Pancreas (tissue), 10 donors: ENCODE data around the gene ERAP2. TPM values are rescaled to one million over a fixed set of nuclear protein-coding genes. Genes with fewer than 3 reads are reported as not detected.

ENCODE experiments used
- ATAC-seq, 4 donors: fragments of 200-7000 bp; cut with Tn5 transposase; one replicate each; pipeline versions ENCODE4 v1.8.0 to v1.9.1; 2020; ENCODE audit warnings: mild to moderate bottlenecking in 4 of 4, moderate library complexity in 4 of 4
- DNase-seq, 6 donors: peaks; one replicate each; pipeline ENCODE4 v3.0.0-alpha.2; 2020
- FAIRE-seq: peaks from 2 replicates; lab custom pipeline; 2012; peaks lifted over from hg19 to GRCh38; lab: Jason Lieb, UNC
- H3K27ac ChIP-seq, 4 donors: fragments of 200-600 bp; sonication (generic); 1 replicate in 3 of 4; 2 replicates in 1 of 4; pipeline versions ENCODE4 v1.5.0 to v1.8.0; 2020
- H3K27me3 ChIP-seq, 4 donors: fragments of 200-600 bp; one replicate each; pipeline ENCODE4 v1.8.0; 2021
- H3K36me3 ChIP-seq, 3 donors: fragments of 200-600 bp; sonication (generic) in 1 of 3; one replicate each; pipeline versions ENCODE4 v1.5.0 to v1.8.0; 2020 to 2021
- H3K4me1 ChIP-seq, 3 donors: fragments of 200-600 bp; one replicate each; pipeline ENCODE4 v1.8.0; 2021
- H3K4me3 ChIP-seq, 4 donors: fragments of 200-600 bp; sonication (generic) in 2 of 4; one replicate each; pipeline versions ENCODE4 v1.5.0 to v1.8.0; 2020 to 2021
- H3K9me3 ChIP-seq, 4 donors: fragments of 200-600 bp; one replicate each; pipeline ENCODE4 v1.8.0; 2021
- WGBS, 2 donors: extraction: QIAGEN DNeasy Blood & Tissue Kit; methylation state at CpG; one replicate each; pipeline ENCODE4 v1.1.7; 2013; 5-methylcytosine and 5-hydroxymethylcytosine counted together
- intact Hi-C, 3 donors: fragments of 100-400 bp; cut with DNase I; formaldehyde crosslinking; loops; one replicate each; pipeline versions ENCODE4 v1.11.1 to v1.14.2; 2022
- polyA plus RNA-seq, 2 donors: library from polyadenylated mRNA; stranded (reverse); fragments of 200-250 nt; gene quantifications; one replicate each; pipeline ENCODE4 v1.2.3, GENCODE V29; 2013
- total RNA-seq, 6 donors: library from RNA; stranded (reverse); fragmentation: NEBNext Ultra II Directional in 4 of 6; extraction: Animal tissue kit (Norgen Biotek cat#: 25700) in 4 of 6; gene quantifications; one replicate each; pipeline versions ENCODE4 v1.2.1 to v1.2.4, GENCODE V29; 2021 to 2023
- TF ChIP-seq, protein P1 (sequence below), 4 donors: fragments of 200-600 bp; sonication (generic) in 3 of 4; IDR thresholded peaks; one replicate each; pipeline versions ENCODE4 v1.5.0 to v1.8.0; 2021; ENCODE audit warnings: antibody characterized with exemption in 4 of 4
- donor health status: healthy with polysubstance abuse.
- donor health status: DM: no; HTN: no; CAD: no; lungs with moderate emphysema.
- donor health status: DM: no; HTN: no; CAD: no.
- donor health status: control.
- donor health status: control.
- donor health status: Bipolar disorder and iron deficiency.
- donor health status: DM: yes; HTN: yes; CAD: no.
- donor health status: DM: no; HTN: no; CAD: no.
- donor health status: DM: no; HTN: no; CAD: no.
- donor health status: DM: yes; HTN: yes; CAD: no.

ERAP2 gene
- total and polyA plus RNA-seq, 8 donors, result 0.22 to 9.3 (median 1.4) TPM

DNA sequence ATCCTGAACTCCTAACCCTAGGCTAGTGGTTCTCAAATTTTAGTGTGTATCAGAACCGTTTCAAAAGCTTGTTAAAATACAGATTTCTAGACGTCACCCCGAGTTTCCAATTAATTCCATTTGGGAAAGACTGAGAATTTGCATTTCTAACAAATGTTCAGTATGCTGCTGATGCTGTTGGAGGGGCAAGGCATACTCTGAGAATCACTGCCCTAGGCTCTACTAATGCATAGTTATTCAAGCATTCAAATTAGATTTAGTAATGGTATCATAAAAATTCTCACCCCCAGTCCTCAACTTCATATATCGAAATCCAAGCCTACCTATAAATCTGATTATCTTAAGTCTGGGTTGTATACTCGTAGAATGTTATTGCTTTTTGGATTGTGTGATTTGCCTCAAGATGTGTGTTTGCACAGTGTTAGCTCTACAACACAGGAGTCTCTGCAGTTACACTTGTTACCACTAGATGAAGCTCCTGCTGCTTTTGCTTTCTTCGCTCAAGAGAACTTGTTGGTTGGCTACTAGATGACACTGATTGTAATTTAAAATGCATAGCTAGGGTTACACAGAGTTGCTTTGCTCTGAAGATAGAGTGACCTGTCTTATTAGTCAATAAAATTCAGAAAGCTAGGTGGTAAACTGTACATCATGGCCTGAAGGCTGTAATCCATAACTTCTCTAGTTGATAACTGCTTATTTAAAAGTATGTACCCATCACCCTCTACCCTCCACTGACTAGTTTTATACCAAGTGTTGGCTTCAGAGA lies 7.5 kb upstream of the ERAP2 start:
- FAIRE-seq, result peak; percentile 67
- Histone ChIP-seq H3K27me3 (no peaks in the 10 kb centered on the region), H3K4me1 (no peaks in the 10 kb centered on the region), H3K36me3 (no peaks in the 10 kb centered on the region), H3K9me3 (no peaks in the 10 kb centered on the region), H3K27ac (no peak overlapping the region), H3K4me3 (no peak overlapping the region)
- TF ChIP-seq, protein P1, sequence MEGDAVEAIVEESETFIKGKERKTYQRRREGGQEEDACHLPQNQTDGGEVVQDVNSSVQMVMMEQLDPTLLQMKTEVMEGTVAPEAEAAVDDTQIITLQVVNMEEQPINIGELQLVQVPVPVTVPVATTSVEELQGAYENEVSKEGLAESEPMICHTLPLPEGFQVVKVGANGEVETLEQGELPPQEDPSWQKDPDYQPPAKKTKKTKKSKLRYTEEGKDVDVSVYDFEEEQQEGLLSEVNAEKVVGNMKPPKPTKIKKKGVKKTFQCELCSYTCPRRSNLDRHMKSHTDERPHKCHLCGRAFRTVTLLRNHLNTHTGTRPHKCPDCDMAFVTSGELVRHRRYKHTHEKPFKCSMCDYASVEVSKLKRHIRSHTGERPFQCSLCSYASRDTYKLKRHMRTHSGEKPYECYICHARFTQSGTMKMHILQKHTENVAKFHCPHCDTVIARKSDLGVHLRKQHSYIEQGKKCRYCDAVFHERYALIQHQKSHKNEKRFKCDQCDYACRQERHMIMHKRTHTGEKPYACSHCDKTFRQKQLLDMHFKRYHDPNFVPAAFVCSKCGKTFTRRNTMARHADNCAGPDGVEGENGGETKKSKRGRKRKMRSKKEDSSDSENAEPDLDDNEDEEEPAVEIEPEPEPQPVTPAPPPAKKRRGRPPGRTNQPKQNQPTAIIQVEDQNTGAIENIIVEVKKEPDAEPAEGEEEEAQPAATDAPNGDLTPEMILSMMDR (IDR thresholded peaks at IDR 0.05), result peak; percentile 57 to 91 (median 84)
- peak in 2 of 6 donors; percentile 11 to 33 for DNase-seq
- intact Hi-C loops, result loop anchor here in 1 of 3 donors (10.0 kb wide), 1 partner anchor 286 kb away; no protein-coding TSS in a partner anchor
- ATAC-seq, result peak; percentile 88 to 99 (median 97)
- 29 to 42% methylated on average over 6 of the region's 6 CpGs for WGBS, 2 donors

- no peaks in the 10 kb centered on the region for H3K27me3 ChIP-seq
- no peak overlapping the region for H3K27ac ChIP-seq
- FAIRE-seq (no peak), ATAC-seq (no peak), DNase-seq (no peak)
- TF ChIP-seq, protein P1 (IDR thresholded peaks at IDR 0.05), result no peak
- H3K4me3 ChIP-seq, result no peak overlapping the region
- intact Hi-C loops, result loop anchor here in 1 of 3 donors (10.0 kb wide), 1 partner anchor 285 kb away; no protein-coding TSS in a partner anchor
- no peaks in the 10 kb centered on the region for H3K9me3 ChIP-seq
- H3K36me3 ChIP-seq, result no peaks in the 10 kb centered on the region
- no peaks in the 10 kb centered on the region for H3K4me1 ChIP-seq
These were observed 7.0 kb upstream of the ERAP2 start for GRCh38 chr5:96869372-96869641.

DNA sequence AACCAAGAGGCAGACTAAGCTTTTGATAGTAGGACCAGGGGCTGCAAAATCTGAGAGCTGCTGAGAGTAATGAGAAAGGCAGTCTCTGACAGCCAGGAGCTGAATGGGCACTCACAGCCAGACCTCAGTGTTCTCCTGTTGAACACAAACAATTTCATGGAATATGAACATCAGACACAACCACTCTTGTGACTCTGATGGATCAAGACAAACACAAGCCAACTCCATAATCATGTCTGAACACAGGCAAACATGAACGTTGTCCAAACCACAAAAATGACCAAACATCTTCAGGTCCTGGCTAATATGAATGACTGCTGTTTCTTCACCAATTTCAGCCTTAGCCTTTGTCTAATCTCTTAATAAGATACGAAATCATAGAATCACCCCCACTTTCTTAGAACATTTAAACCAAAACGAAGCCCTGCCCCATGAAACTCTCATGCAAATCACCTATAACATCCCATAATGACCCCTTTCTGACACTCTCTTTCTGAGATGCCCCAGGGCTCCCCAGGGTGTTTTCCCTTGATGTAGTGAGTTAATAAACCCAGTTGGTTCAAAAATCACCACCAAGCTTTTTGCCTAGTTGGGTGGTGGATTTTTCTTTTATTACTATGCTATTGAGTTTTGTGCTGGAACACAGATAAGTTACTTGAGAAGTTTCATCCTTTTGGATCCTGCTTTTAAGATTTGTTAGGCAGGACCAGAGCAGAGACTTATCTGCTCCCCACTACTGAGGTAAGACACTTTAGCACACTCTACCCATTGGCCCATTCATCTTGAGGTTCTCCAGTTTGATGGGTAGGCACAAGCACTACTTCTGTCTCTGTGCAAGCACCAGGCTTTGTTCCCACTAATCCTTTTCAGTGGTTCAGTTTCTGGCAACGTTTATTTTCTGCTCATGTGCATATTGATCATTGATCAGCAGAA lies 5.9 kb upstream of the ERAP2 start:
- Histone ChIP-seq H3K27ac (no peak overlapping the region), H3K4me1 (no peaks in the 10 kb centered on the region), H3K36me3 (no peaks in the 10 kb centered on the region), H3K27me3 (no peaks in the 10 kb centered on the region), H3K4me3 (no peak overlapping the region), H3K9me3 (no peaks in the 10 kb centered on the region)
- FAIRE-seq (no peak), ATAC-seq (no peak), DNase-seq (no peak)
- 44 to 45% methylated on average over 4 of the region's 4 CpGs for WGBS, 2 donors
- intact Hi-C loops, result loop anchor here in 1 of 3 donors (10.0 kb wide), 1 partner anchor 284 kb away; no protein-coding TSS in a partner anchor
- TF ChIP-seq, protein P1 (IDR thresholded peaks at IDR 0.05), result no peak

- no peak for ATAC-seq
- no peaks in the 10 kb centered on the region for H3K9me3 ChIP-seq
- TF ChIP-seq, protein P1 (IDR thresholded peaks at IDR 0.05), result no peak
- no peak overlapping the region for H3K27ac ChIP-seq
- no peaks in the 10 kb centered on the region for H3K4me1 ChIP-seq
- intact Hi-C loops, result loop anchor here in 1 of 3 donors (10.0 kb wide), 1 partner anchor 284 kb away; no protein-coding TSS in a partner anchor
- no peaks in the 10 kb centered on the region for H3K27me3 ChIP-seq
- H3K4me3 ChIP-seq, result no peak overlapping the region
- DNase-seq, result no peak
- FAIRE-seq, result no peak
- WGBS, 2 donors, result 87 to 88% methylated on average over 2 of the region's 2 CpGs
- H3K36me3 ChIP-seq, result no peaks in the 10 kb centered on the region
These were observed 5.3 kb upstream of the ERAP2 start for GRCh38 chr5:96871027-96871399.
